ENCODE results near the gene TMEM106B. TPM values are rescaled to one million over a fixed set of nuclear protein-coding genes. Genes with fewer than 3 reads are reported as not detected.
"Not testable (repeated sequence)": the region's sequence is repeated elsewhere in the genome, so short reads cannot be mapped to it uniquely, and the experiment has no call there.

TMEM106B gene
- total RNA-seq, 2 donors from 2014 or later = 14.9 to 20.6 TPM

DNA sequence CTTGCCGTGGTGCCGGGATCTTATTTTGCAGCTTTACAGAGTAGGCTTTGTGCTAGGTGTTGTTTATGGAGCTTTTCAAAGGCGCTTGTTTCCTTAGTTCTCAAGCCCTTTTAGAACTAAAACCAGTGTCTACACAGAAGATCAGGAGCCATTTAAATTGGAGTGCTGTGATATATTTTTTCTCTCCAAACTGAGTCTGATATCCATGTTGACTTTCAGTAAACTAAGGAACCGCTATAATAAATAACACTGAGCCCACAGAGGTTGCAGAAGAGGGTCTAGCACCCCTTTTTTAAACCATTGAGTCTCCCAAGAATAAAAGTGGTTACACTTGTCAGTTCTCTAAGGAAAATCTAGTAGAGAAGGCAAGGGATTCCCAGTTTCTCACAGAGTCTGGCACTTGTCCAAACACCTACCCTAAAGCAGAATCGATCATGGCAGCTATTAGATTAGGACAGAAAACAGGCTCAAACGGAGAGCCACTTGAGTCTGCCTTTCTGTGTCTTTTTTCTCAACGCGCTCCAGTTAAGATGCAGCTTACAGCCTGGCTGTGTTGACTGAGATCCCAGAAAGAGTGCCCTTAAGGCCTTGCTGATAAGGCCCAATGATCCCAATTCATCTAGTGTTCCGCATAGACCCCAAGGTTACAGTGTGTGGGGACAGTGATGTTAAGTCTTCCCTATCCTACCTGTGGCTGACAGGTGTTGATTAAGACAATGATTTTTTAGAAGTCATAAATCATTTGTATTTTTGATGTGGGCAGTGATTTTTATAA, 804 bp downstream of the TMEM106B start:
- ATAC-seq = no peak
- Mint-ChIP-seq H3K27ac (peak overlapping the region; percentile 93 to 97), H3K4me3 (peak overlapping the region; percentile 96), H3K4me1 (ENCODE audit: low read depth in 2 of 2) (peaks cover 24 to 28% of the 10 kb centered on the region in 2 donors), H3K36me3 (peaks cover 7% of the 10 kb centered on the region), H3K9me3 (no peaks in the 10 kb centered on the region), H3K27me3 (peaks cover 7 to 18% of the 10 kb centered on the region in 2 donors)
- DNase-seq (ENCODE audit: low spot score) = no peak

DNA sequence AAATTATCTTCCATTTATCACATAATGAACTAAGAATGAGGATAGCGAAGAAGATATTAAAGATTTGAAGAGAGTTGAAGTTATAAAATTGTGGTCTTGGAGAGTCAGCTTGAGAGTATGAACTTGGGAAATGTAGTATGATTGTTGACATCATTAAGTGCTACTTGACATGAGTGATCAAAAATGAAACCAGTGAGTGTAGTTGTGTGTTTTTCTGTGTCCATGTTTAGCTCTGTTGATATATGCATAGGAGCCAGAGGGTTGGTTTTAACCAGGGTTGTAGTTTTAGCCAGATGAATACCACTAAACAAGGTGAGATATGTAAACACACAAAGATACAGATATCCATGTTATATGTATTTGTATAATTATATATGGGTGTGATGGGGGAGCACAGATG, 6.2 kb downstream of the TMEM106B start:
- Mint-ChIP-seq H3K27me3 (no peaks in the 10 kb centered on the region), H3K4me1 (ENCODE audit: low read depth in 2 of 2) (peaks cover 16 to 22% of the 10 kb centered on the region in 2 donors), H3K27ac (no peak overlapping the region), H3K36me3 (peaks cover 29% of the 10 kb centered on the region), H3K4me3 (no peak overlapping the region), H3K9me3 (no peaks in the 10 kb centered on the region)
- no peak for ATAC-seq
- DNase-seq (ENCODE audit: low spot score) = no peak

DNA sequence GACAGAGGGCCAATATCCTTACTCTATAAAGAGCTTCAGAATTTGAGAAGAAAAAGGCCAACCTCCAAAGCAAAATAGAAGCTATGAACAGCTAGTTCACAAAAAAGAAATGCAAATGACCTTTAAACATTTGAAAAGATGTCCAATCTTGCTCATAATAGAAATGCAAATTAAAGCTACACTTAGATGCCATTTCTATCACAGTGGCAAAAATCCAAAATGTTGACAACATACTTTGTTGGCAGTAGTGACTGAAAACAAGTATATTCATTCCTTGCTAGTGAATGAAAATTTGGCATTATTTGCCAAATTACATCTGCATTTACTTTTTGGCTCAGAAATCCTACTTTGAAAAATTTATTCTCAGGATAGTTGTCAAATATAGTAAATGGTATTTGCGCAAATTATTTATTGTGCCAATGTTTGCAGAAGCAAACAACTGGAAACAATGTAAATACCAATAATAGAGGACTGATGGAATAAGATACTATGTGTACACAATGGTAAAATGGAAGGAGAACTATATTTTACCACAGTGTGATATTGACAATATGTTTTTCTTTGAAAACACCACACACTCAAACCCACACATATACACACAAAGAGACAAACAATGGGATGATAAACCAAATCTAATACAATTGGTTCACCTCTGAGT, 9.4 kb downstream of the TMEM106B start:
- H3K27ac Mint-ChIP-seq = no peak overlapping the region
- peaks cover 41% of the 10 kb centered on the region for H3K36me3 Mint-ChIP-seq
- DNase-seq (ENCODE audit: low spot score) = no peak
- H3K27me3 Mint-ChIP-seq = no peaks in the 10 kb centered on the region
- ATAC-seq = no peak
- H3K4me3 Mint-ChIP-seq = no peak overlapping the region
- H3K4me1 Mint-ChIP-seq (ENCODE audit: low read depth in 2 of 2) = peaks cover 23 to 24% of the 10 kb centered on the region in 2 donors
- H3K9me3 Mint-ChIP-seq = no peaks in the 10 kb centered on the region

DNA sequence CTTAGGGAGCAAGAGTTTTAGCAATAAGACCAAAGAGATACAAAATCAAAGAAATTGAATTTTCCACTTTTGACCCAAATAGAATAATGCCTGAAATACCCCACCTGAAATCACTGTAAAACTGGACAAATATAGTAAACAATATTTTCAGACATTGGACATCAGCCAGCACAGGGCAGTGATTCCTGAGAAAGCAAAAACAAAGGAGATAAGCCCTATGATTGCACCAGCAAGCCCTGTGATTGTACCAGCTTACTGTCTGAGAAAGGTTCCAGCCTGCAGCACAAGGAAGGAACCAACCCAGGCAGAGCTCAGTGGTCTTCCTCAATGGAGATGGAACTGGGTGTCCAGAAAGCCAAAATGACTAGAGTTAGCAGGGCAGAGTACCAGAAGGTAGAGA, 10.3 kb downstream of the TMEM106B start:
- Mint-ChIP-seq H3K27ac (peak overlapping the region in 1 of 2 donors; percentile 58), H3K9me3 (no peaks in the 10 kb centered on the region), H3K36me3 (peaks cover 48% of the 10 kb centered on the region), H3K27me3 (no peaks in the 10 kb centered on the region), H3K4me1 (ENCODE audit: low read depth in 2 of 2) (peaks cover 25 to 29% of the 10 kb centered on the region in 2 donors), H3K4me3 (no peak overlapping the region)
- DNase-seq (ENCODE audit: low spot score) (no peak), ATAC-seq (no peak)

DNA sequence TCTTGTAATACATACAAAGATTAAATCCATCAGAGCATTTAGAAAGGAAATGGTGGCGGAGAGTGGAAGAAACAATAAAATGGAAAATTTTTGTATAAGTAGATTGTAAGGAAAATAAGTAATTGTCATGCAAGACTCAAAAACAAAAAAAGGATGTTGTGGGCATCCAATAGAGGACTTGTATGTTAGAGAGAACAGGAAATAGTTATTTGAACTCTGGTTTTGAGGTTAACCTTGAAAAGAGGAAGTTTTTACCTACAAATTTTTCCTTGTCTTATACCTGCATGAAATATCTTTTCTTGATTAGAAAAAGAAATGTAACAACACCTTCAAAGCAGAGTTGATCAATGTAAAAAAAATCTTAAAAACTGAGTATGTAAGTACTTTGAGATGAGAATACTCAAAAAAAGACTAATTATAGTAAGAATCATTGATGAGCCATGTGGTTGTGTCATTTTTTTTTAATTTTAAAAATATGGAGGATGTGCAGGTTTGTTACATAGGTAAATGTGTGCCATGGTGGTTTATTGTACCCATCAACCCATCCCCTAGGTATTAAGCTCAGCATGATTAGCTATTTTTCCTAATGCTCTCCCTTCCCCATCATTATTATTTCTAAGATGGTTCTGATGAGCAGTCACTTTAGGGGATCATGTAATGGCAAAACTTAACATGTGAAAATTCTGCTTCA, 11.9 kb downstream of the TMEM106B start:
- H3K27ac Mint-ChIP-seq = peak overlapping the region; percentile 51 to 76
- H3K27me3 Mint-ChIP-seq = no peaks in the 10 kb centered on the region
- peaks cover 17 to 20% of the 10 kb centered on the region in 2 donors for H3K4me1 Mint-ChIP-seq (ENCODE audit: low read depth in 2 of 2)
- DNase-seq (ENCODE audit: low spot score) (no peak), ATAC-seq (no peak)
- H3K9me3 Mint-ChIP-seq = no peaks in the 10 kb centered on the region
- peaks cover 40% of the 10 kb centered on the region for H3K36me3 Mint-ChIP-seq
- peak overlapping the region; percentile 15 for H3K4me3 Mint-ChIP-seq

DNA sequence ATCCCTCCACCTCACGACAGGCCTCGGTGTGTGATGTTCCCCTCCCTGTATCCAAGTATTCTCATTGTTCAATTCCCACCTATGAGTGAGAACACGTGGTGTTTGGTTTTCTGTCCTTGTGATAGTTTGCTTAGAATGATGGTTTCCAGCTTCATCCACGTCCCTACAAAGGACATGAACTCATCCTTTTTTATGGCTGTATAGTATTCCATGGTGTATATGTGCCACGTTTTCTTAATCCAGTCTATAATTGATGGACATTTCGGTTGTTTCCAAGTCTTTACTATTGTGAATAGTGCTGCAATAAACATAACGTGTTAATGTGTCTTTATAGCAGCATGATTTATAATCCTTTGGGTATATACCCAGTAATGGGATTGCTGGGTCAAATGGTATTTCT, 13.9 kb downstream of the TMEM106B start:
- not testable (repeated sequence) for H3K27ac Mint-ChIP-seq; H3K27me3 Mint-ChIP-seq; H3K9me3 Mint-ChIP-seq; DNase-seq (ENCODE audit: low spot score); H3K4me3 Mint-ChIP-seq; ATAC-seq
- Mint-ChIP-seq H3K4me1 (ENCODE audit: low read depth in 2 of 2) (peaks cover 17 to 20% of the 10 kb centered on the region in 2 donors), H3K36me3 (peaks cover 29% of the 10 kb centered on the region)

DNA sequence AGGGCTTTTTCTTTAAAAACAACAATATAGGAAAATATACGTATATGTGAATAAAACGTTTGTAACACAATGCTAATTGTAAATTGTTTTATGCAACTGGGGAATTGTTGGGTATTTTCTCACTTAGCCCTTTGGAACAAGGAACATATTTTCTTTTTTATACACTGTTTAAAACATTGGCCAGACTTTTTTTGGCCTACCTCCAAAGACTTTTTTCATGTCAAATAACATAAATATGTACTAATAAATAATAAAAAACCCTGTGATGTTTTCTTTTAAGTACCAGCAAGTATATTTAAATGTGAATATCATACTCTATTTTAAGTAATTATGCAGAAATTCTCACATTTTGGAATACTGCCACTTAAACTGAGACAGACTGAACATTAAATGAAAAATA, 15.7 kb downstream of the TMEM106B start:
- no peaks in the 10 kb centered on the region for H3K9me3 Mint-ChIP-seq
- peaks cover 23% of the 10 kb centered on the region for H3K36me3 Mint-ChIP-seq
- no peaks in the 10 kb centered on the region for H3K27me3 Mint-ChIP-seq
- ATAC-seq (no peak), DNase-seq (ENCODE audit: low spot score) (no peak)
- no peak overlapping the region for H3K4me3 Mint-ChIP-seq
- peaks cover 14 to 15% of the 10 kb centered on the region in 2 donors for H3K4me1 Mint-ChIP-seq (ENCODE audit: low read depth in 2 of 2)
- H3K27ac Mint-ChIP-seq = no peak overlapping the region

DNA sequence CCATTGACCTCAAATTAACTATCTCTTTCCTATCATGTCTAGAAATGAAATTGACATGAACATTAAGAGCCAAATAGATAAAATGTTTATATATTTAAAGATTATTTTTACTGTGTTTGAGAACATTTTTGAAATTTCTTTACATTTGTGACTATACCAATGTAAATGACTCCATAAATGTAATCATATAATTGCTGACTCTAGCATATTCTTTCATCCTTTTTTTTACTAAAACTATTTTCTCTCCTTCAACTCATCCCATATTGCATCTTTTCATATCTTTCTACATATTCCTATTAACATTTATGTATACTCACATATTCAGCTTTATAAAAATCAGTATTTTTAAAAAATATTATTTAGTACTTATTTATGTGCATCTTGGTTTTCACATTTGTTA, 16.9 kb downstream of the TMEM106B start:
- Mint-ChIP-seq H3K9me3 (no peaks in the 10 kb centered on the region), H3K4me1 (ENCODE audit: low read depth in 2 of 2) (peaks cover 7 to 12% of the 10 kb centered on the region in 2 donors), H3K36me3 (peaks cover 23% of the 10 kb centered on the region), H3K27me3 (no peaks in the 10 kb centered on the region), H3K27ac (no peak overlapping the region), H3K4me3 (no peak overlapping the region)
- DNase-seq (ENCODE audit: low spot score) (no peak), ATAC-seq (no peak)

DNA sequence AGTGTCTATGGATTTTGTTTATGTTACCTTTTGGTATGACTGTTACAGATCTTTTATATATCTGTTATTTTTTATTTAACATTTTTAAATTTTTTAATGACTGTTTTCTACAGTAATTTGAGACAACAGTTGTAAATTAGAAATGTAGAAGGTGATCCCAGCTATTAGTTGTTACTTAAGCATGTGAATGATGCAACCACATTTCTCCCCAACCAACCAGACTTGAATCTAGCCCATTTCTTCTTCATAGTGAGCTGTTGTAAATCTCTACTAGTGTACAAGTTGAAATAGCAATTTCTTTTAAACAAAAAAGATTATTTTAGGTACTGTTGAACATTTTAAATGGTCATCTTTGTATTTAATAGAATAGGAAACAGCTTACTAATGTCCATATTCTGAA, 18.0 kb downstream of the TMEM106B start:
- ATAC-seq = no peak
- Mint-ChIP-seq H3K9me3 (no peaks in the 10 kb centered on the region), H3K4me1 (ENCODE audit: low read depth in 2 of 2) (peaks cover 7 to 9% of the 10 kb centered on the region in 2 donors), H3K4me3 (no peak overlapping the region), H3K27me3 (no peaks in the 10 kb centered on the region), H3K27ac (no peak overlapping the region), H3K36me3 (peaks cover 23% of the 10 kb centered on the region)
- no peak for DNase-seq (ENCODE audit: low spot score)

DNA sequence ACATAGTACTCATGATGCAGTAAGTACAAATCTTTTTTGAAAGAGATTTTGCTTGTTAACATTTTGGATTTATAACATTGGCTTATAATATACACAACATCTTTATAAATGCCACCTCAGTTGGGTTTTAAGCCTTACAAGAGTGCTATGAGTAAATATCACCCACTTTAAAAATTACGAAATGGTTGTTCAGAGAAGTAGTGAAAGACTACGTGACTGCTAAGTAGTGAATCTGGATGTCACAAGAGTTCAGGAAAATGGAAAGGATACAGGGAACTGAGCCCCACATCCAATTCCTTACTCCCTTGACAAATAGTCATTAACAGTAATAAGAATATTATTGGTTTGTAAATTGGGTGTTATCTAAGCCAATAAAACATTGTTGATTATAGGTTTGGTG, 20.0 kb downstream of the TMEM106B start:
- Mint-ChIP-seq H3K27me3 (no peaks in the 10 kb centered on the region), H3K27ac (no peak overlapping the region), H3K4me1 (ENCODE audit: low read depth in 2 of 2) (peaks cover 4 to 5% of the 10 kb centered on the region in 2 donors), H3K36me3 (peaks cover 10% of the 10 kb centered on the region), H3K4me3 (no peak overlapping the region), H3K9me3 (no peaks in the 10 kb centered on the region)
- DNase-seq (ENCODE audit: low spot score) (no peak), ATAC-seq (no peak)

DNA sequence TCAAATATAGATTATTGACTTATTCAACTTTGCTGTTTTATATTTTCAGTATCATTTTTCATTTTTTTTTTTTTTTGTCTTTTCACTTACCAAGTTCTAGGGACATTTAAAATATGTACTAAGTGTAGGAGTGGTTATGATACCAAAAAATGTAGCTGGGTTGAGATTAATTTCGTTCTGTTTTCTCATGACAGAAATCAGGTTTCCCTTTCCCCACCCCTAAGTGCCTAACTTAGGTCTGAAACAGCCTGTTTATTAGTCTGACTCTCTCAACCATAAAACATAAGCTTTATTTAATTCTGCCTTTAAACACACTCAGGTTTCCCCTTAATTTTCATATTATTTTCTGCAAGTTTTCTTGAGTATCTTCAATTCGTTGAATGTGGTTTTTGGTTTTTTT, 22.1 kb downstream of the TMEM106B start:
- DNase-seq (ENCODE audit: low spot score) (no peak), ATAC-seq (no peak)
- Mint-ChIP-seq H3K27me3 (no peaks in the 10 kb centered on the region), H3K9me3 (no peaks in the 10 kb centered on the region), H3K27ac (no peak overlapping the region), H3K36me3 (peaks cover 7% of the 10 kb centered on the region), H3K4me1 (ENCODE audit: low read depth in 2 of 2) (no peaks in the 10 kb centered on the region), H3K4me3 (no peak overlapping the region)

DNA sequence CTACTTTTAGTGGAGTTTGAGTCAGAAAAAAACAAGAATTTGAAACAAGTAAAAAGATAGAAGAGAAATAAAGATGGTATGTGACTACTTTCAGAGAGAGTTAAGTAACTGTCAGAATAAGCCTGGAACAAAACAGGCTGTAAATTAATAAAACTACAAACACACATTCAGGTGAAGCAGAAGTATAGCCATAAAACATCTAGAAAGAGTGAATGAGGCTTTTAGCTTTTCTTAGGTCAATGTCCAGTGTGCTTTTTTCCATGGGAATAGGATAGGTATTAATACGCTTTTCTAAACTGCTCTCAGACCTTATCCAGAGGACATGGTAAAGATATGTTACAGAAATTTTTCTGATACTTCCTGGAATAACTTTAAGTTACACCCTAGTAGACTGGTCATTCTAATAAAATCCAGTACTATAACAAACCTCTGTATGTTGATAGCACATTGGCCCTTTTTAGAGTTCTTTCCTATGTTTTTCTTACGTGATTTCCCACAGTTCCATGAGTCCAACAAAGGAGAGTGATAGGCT, 23.3 kb downstream of the TMEM106B start:
- ATAC-seq = no peak
- no peak overlapping the region for H3K4me3 Mint-ChIP-seq
- H3K36me3 Mint-ChIP-seq = peaks cover 16% of the 10 kb centered on the region
- H3K9me3 Mint-ChIP-seq = no peaks in the 10 kb centered on the region
- peak overlapping the region in 1 of 2 donors; percentile 65 for H3K27ac Mint-ChIP-seq
- H3K4me1 Mint-ChIP-seq (ENCODE audit: low read depth in 2 of 2) = peaks cover 0 to 4% of the 10 kb centered on the region in 2 donors
- no peak for DNase-seq (ENCODE audit: low spot score)
- no peaks in the 10 kb centered on the region for H3K27me3 Mint-ChIP-seq

DNA sequence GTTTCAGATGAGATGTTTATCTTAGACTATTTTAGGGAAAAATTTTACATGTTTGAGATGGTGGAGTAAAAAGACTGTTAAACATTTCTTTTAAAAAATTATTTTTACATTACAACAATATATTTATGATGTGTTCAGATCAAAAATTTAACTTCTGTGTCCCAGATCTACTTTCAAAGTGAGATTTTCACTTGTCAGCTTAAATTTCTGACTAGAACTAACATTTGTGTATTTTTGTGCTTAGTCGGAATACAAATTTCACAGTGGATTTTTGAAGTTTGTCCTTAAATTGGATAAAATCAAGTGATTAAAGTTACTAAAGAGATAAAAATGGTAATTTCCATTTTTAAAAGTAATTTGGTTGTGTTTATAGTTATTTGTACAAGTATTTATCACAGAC, 24.9 kb downstream of the TMEM106B start:
- peaks cover 7 to 14% of the 10 kb centered on the region in 2 donors for H3K4me1 Mint-ChIP-seq (ENCODE audit: low read depth in 2 of 2)
- peaks cover 16% of the 10 kb centered on the region for H3K36me3 Mint-ChIP-seq
- H3K27me3 Mint-ChIP-seq = no peaks in the 10 kb centered on the region
- DNase-seq (ENCODE audit: low spot score) (no peak), ATAC-seq (no peak)
- no peak overlapping the region for H3K27ac Mint-ChIP-seq
- H3K4me3 Mint-ChIP-seq = no peak overlapping the region
- H3K9me3 Mint-ChIP-seq = no peaks in the 10 kb centered on the region

DNA sequence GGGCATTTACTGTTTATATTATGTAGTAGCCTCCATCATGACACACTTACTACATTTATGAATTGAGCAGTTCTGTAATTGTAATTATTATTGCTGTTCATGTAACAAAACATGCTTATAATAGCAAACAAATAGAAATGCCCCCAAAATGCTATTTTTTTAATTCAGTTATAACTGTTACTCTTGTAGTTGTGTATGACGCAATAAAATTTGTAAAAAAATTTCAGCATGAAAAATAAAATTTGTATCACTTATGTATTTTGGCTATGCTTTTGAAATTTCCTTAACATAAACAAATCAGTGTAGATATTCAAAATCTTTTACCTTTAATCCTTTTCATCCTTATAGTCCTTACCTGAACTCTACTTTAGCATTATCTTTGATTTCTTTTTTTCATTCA, 25.9 kb downstream of the TMEM106B start:
- H3K9me3 Mint-ChIP-seq = no peaks in the 10 kb centered on the region
- DNase-seq (ENCODE audit: low spot score) = no peak
- no peak for ATAC-seq
- no peak overlapping the region for H3K4me3 Mint-ChIP-seq
- H3K27me3 Mint-ChIP-seq = no peaks in the 10 kb centered on the region
- H3K36me3 Mint-ChIP-seq = peaks cover 16% of the 10 kb centered on the region
- no peak overlapping the region for H3K27ac Mint-ChIP-seq
- peaks cover 14% of the 10 kb centered on the region in 2 donors for H3K4me1 Mint-ChIP-seq (ENCODE audit: low read depth in 2 of 2)
